Activated CD4-positive, alpha-beta T cell treated with anti-CD3 and anti-CD28 coated beads, Interleukin-2, amount 50 U/mL, for 48 hours (primary cell): Measurements from ENCODE around the gene CPT1A.

Experiments
- DNase-seq, 2 experiments: peaks; one replicate each; pipeline ENCODE4 v3.0.0-alpha.2; 2020

The CPT1A gene

GRCh38 chr11:68751004-68751325 lies 90.8 kb downstream of the CPT1A start:
- DNase-seq: no peak

GRCh38 chr11:68750195-68751003 lies 91.3 kb downstream of the CPT1A start:
- DNase-seq: no peak

DNA sequence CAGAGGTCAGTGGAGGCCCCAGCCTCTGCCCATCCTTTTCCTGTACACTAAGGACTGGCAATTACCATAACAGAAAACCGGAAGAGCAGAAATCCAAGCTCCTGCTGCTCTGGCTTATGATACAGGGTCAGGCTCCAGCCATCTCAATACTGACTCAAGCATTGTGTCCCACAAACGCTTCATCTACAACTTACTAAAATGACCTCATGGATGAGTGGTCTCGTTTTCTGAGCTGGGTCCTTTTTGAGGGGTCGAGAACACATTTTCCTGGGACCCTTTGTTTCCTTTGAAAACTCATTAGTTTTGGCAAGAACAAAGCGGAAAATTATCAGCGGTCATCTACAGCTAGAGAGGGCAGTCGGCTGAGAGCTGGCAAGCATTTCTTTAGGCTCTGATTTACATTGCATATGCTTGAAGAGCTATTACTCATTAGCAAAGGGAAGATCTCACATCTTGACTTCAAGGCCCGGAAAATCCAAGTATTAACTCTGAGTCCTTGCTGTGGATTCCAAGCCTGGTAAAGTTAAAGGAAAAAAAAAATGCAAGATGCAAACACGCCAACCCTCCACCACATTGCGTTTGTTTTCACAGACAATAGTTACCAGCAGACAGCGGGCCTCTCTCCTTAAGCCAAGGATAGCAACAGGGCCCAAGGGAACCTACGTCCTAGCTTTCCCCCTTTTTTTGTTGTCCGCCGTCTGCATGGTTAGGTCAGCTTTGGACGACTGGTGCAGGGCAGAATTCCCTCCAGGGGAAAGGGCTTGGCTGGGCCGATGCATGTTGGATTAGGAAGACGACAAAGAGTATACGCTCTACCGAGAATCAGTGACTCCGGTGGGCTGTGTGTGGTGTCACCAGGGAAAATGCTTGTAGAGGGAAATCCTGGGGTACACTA lies 92.2 kb downstream of the CPT1A start:
- no peak for DNase-seq

- DNase-seq: no peak
Observed at GRCh38 chr11:68748061-68748460, 93.7 kb downstream of the CPT1A start.

GRCh38 chr11:68743539-68743938 lies 98.2 kb downstream of the CPT1A start:
- DNase-seq: no peak

GRCh38 chr11:68741463-68741862 lies 100.3 kb downstream of the CPT1A start:
- no peak for DNase-seq

DNA sequence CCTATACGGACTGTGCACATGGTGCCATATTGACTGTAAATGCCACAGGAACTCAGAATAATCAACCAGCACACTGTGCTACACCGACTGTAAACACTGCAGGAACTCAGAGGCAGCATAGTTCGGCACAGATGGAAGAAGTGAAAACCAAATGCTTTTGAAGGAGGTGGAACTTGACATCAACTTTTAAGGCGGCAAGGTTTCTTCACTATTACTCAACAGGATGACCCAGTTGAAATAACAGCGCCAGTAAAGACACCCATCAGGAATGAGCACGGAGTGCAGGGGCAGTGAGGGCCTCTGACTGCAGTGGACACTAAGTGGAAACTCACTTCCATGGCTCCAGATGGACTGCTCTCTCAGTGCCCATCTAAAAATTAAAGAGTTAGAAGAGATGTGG lies 106.1 kb downstream of the CPT1A start:
- no peak for DNase-seq

DNA sequence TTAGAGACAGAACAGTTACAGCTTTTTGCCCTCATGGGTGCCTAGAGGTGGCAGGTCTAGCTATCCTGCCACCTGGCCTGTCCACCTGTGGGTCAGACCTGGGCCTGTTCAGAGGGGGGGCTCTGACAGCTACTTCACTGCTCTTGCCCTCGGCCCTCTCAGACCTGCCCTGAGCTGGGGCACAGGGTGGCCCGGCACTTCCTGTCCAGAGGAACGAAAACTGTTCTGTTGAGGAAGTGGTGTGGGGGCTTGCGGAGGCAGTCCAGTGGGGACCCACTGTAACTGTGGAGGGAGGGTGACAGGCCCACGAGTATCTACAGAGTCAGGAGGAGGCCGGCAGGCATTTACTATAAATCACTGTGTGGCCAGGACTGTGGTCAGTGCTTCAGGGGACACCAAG lies 106.6 kb downstream of the CPT1A start:
- no peak for DNase-seq

DNA sequence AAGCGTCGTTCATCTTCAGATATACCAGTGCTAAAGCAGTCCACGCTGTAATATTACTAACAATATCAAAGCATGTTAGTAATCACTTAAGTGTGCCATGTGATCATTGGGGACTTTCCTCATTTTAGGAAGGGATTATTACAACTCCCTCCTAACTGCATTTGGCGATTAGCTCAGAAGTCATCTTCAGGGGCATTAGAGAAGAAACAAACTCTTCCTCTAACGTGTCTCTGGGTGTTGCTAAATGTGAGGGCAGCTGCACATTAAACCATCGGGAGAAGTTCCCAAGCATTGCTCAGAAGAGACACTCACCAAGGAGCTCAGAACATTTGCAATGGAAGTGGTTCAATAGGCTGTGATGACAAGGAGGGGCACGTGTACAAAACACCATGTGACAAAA lies 107.6 kb downstream of the CPT1A start:
- no peak for DNase-seq

DNA sequence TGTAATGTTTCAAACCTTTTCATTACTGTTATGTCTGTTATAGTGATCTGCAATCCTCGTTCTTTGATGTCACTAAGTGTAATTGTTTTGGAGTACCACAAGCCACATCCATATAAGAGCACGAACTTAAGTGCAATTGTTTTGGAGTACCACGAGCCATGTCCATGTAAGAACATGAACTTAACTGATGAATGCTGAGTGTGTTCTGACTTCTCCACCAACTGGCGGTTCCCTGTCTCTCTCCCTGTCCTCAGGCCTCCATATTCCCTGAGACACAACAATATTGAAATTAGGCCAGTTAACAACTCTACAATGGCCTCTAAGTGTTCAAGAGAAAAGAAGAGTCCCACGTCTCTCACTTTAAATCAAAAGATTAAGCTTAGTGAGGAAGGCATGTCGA lies 113.9 kb downstream of the CPT1A start:
- DNase-seq: no peak

- DNase-seq: no peak
Observed at GRCh38 chr11:68724293-68724692, 117.4 kb downstream of the CPT1A start.

DNA sequence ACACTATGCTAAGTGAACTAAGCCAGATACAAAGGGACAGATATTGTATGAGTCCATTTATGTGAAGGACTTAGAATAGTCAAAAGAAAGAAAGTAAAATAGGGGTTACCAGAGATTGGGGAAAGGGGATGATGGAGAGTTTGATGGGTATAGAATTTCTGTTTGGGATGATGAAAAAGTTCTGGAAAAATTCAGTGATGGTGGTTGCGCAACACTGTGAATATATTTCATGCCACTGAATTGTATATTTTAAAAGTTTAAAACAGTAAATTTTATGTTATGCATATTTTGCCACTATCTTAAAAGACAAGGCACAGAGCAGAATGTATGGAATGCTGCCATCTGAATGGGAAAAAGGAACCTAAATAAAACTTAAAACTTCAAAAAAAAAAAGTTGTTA lies 119.6 kb downstream of the CPT1A start:
- no peak for DNase-seq

DNA sequence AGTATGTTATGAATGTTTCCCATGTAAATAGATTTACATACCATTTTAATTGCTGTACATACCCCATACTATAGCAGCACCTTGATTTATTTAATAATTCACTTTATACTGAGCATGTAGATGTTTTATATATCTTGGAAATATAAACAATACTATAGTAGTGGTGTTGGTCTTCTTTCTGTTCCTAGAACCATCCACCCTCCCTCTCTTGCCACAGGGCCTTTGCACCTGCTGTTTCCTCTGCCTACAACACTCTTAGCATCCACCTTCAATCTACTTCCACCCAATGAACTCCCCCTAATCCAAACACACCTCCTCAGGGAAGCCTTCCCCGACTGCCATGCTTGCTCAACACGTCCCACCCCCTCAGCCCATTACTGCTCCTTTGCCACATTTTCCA lies 120.6 kb downstream of the CPT1A start:
- DNase-seq: no peak

- DNase-seq: no peak
Observed at GRCh38 chr11:68715456-68716122, 126.1 kb downstream of the CPT1A start.

GRCh38 chr11:68714060-68714856 lies 127.5 kb downstream of the CPT1A start:
- no peak for DNase-seq

DNA sequence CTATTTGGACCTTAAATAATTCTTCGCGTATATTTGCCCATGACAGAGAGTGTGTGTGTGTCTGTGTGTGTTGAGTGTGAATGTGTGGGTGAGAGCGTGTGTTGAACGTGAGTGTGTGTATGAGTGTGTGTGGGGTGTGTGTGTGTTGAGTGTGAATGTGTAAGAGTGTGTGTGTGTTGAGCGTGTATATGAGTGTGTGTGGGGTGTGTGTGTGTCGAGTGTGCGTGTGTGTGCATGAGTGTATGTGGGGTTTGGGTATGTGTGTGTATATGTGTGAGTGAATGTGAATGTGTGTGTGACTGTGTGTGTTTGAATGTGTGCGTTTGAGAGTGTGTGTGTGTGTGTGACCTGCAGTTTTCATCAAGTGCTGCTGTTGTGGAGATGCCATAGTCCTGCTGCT lies 130.6 kb downstream of the CPT1A start:
- DNase-seq: no peak

GRCh38 chr11:68710409-68710808 lies 131.3 kb downstream of the CPT1A start:
- DNase-seq: no peak

DNA sequence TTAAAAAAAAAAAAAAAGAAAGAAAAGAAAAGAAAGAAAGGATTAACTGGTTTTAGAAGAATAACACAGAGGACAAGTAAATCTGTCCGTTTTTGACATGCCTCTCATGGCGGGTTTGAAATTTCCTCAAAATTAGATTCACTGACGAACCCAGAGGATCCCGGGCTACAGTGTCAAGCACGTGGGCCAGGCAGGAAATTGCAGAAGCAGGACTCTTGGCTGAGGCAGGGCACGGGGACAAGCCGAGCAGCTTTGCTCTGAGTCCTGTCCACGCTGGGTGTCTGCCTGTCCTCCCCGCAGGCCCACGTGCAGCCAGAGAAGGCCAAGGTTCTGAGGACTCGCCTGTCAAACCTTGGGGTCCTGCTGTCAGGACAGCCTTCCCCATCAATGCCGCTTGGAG lies 132.7 kb downstream of the CPT1A start:
- no peak for DNase-seq

DNA sequence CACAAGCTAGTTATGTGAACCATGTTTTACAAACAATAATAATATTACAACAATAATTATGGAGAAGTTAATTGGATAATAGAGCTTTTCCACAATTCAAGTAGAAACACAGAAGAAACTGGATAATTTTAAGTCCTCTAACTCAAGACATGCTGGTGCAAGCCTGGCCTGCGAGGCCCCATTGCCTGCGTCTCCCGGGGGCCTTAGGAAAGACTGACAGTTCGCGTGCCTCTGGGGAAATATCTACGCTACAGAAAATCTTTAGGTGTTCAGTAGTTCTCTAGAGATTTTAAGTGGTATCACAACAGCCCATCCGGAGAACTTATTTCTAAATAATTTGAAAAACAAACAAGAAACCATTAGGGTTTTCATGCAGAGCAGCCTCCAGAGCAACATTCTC lies 134.2 kb downstream of the CPT1A start:
- no peak for DNase-seq

DNA sequence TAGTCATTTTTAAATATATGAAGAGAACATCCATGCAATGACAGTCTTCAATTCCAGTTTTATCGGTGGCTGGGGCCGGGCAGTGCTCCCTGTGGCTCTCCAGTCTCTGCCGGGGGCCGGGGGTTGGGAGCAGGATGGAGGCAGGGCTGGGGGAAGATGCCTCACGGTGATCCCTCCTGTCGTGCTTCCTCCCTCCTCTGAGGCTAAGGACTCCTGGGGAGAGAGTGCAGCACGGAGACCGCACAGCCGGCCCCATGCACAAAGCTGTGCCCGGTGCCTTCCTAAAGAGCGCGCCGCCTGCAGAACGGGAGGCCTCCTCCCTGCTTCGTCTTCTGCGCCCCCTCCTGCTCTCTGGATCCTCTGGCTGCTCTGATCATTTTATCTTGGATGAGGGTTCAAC lies 136.8 kb downstream of the CPT1A start:
- no peak for DNase-seq
